ENCODE data around the gene ICAM1. TPM values are rescaled to one million over a fixed set of nuclear protein-coding genes. Genes with fewer than 3 reads are reported as not detected.

ICAM1 gene
- total RNA-seq, 1 experiment from 2014 or later = 4.6 TPM

- Mint-ChIP-seq H3K9me3 (ENCODE audit: unreplicated experiment) (no peaks in the 10 kb centered on the region), H3K27ac (ENCODE audit: low read depth, unreplicated experiment) (peak within 1 kb of the TSS; percentile 83), H3K36me3 (ENCODE audit: insufficient read depth, unreplicated experiment) (peaks cover 11% of the 10 kb centered on the region), H3K27me3 (ENCODE audit: insufficient read depth, unreplicated experiment) (no peaks in the 10 kb centered on the region), H3K4me1 (ENCODE audit: insufficient read depth, unreplicated experiment) (peaks cover 30% of the 10 kb centered on the region), H3K4me3 (ENCODE audit: unreplicated experiment) (peak within 1 kb of the TSS; percentile 79)
- ChIA-PET POLR2A (interaction anchor here (0.6 to 1.3 kb wide), 4 partner anchors 25 to 836 kb away, joined by 3 to 5 read pairs (median 4); partner anchors contain the start of gene RAVER1), CTCF (interaction anchor here (1.1 to 1.3 kb wide), 2 partner anchors 12 to 45 kb away, joined by 4 read pairs; no protein-coding TSS in a partner anchor)
- no TSS peak for BruUV-seq (replicated peaks)
- intact Hi-C loops (cut with micrococcal nuclease) = loop anchor here (1.0 to 2.0 kb wide), 2 partner anchors 43 to 92 kb away; partner anchors contain the start of gene RAVER1
- TF ChIP-seq, protein P1, sequence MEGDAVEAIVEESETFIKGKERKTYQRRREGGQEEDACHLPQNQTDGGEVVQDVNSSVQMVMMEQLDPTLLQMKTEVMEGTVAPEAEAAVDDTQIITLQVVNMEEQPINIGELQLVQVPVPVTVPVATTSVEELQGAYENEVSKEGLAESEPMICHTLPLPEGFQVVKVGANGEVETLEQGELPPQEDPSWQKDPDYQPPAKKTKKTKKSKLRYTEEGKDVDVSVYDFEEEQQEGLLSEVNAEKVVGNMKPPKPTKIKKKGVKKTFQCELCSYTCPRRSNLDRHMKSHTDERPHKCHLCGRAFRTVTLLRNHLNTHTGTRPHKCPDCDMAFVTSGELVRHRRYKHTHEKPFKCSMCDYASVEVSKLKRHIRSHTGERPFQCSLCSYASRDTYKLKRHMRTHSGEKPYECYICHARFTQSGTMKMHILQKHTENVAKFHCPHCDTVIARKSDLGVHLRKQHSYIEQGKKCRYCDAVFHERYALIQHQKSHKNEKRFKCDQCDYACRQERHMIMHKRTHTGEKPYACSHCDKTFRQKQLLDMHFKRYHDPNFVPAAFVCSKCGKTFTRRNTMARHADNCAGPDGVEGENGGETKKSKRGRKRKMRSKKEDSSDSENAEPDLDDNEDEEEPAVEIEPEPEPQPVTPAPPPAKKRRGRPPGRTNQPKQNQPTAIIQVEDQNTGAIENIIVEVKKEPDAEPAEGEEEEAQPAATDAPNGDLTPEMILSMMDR (IDR thresholded peaks at IDR 0.05; ENCODE audit: unreplicated experiment) = no peak
- DNase-seq (ENCODE audit: unreplicated experiment) = peak; percentile 52
These were observed 19.0 kb downstream of the ICAM1 start, which contains the start of gene ICAM5 for GRCh38 chr19:10289836-10290356. Gene ICAM5 (plus strand): TSS chr19:10289952. CDS start chr19:10290044, 92 bp downstream.

- TF ChIP-seq, protein P1 (IDR thresholded peaks at IDR 0.05; ENCODE audit: unreplicated experiment) = no peak
- no TSS peak for BruUV-seq (replicated peaks)
- ChIA-PET POLR2A (interaction anchor here (0.6 to 1.6 kb wide), 5 partner anchors 12 to 836 kb away, joined by 3 to 8 read pairs (median 4); partner anchors contain the start of gene RAVER1), CTCF (interaction anchor here (1.1 kb wide), 1 partner anchor 44 kb away, joined by 4 read pairs; no protein-coding TSS in a partner anchor)
- Mint-ChIP-seq H3K27ac (ENCODE audit: low read depth, unreplicated experiment) (no peak overlapping the region), H3K27me3 (ENCODE audit: insufficient read depth, unreplicated experiment) (no peaks in the 10 kb centered on the region), H3K4me1 (ENCODE audit: insufficient read depth, unreplicated experiment) (peaks cover 25% of the 10 kb centered on the region), H3K4me3 (ENCODE audit: unreplicated experiment) (peak overlapping the region; percentile 79), H3K9me3 (ENCODE audit: unreplicated experiment) (no peaks in the 10 kb centered on the region), H3K36me3 (ENCODE audit: insufficient read depth, unreplicated experiment) (peaks cover 11% of the 10 kb centered on the region)
- peak; percentile 18 for DNase-seq (ENCODE audit: unreplicated experiment)
- intact Hi-C loops (cut with micrococcal nuclease) = no loop called here
These were observed 19.5 kb downstream of the ICAM1 start for GRCh38 chr19:10290357-10290875.

DNA sequence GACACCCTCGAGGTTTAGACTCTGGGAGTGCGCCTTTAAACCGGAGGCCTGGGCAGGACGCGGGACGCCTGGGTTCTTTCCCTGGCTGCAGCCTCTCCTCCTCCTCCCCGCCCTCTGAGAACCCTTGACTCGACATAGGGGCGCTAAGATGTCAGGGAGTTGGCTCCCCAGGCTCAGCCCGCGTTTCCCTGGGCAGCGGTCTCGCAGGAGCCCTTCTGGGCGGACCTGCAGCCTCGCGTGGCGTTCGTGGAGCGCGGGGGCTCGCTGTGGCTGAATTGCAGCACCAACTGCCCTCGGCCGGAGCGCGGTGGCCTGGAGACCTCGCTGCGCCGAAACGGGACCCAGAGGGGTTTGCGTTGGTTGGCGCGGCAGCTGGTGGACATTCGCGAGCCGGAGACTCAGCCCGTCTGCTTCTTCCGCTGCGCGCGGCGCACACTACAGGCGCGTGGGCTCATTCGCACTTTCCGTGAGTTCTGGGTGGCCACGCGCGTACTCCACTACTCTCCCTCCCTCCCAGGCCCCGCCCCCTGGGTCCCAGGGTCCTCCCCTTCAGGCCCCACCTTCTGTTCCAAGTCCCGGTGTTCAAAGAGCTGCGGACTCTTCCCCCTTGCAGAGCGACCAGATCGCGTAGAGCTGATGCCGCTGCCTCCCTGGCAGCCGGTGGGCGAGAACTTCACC, 20.1 kb downstream of the ICAM1 start:
- CTCF ChIA-PET = interaction anchor here (0.6 to 1.4 kb wide), 6 partner anchors 11 to 93 kb away, joined by 3 to 6 read pairs (median 4); no protein-coding TSS in a partner anchor
- peak overlapping the region; percentile 79 for H3K4me3 Mint-ChIP-seq (ENCODE audit: unreplicated experiment)
- TF ChIP-seq, protein P1 (IDR thresholded peaks at IDR 0.05; ENCODE audit: unreplicated experiment) = no peak
- peaks cover 19% of the 10 kb centered on the region for H3K4me1 Mint-ChIP-seq (ENCODE audit: insufficient read depth, unreplicated experiment)
- H3K27me3 Mint-ChIP-seq (ENCODE audit: insufficient read depth, unreplicated experiment) = no peaks in the 10 kb centered on the region
- no TSS peak for BruUV-seq (replicated peaks)
- no peaks in the 10 kb centered on the region for H3K9me3 Mint-ChIP-seq (ENCODE audit: unreplicated experiment)
- peaks cover 11% of the 10 kb centered on the region for H3K36me3 Mint-ChIP-seq (ENCODE audit: insufficient read depth, unreplicated experiment)
- H3K27ac Mint-ChIP-seq (ENCODE audit: low read depth, unreplicated experiment) = no peak overlapping the region
- POLR2A ChIA-PET = interaction anchor here (0.6 to 1.6 kb wide), 15 partner anchors 11 to 1964 kb away, joined by 3 to 8 read pairs (median 3); partner anchors contain the start of genes ICAM1, MRPL4, RAVER1 and TYK2
- intact Hi-C loops (cut with micrococcal nuclease) = no loop called here
- peak; percentile 63 for DNase-seq (ENCODE audit: unreplicated experiment)
